GM12801 (cell line): ENCODE data around the gene HCFC1.

Experiments used
- TF ChIP-seq, protein P1 (sequence below): IDR thresholded peaks from one replicate; pipeline ENCODE4 v1.5.1; 2011; ENCODE audit warnings: control low read depth; ENCODE audit not compliant: insufficient read length; ENCODE audit errors: extremely low read depth

HCFC1 gene

DNA sequence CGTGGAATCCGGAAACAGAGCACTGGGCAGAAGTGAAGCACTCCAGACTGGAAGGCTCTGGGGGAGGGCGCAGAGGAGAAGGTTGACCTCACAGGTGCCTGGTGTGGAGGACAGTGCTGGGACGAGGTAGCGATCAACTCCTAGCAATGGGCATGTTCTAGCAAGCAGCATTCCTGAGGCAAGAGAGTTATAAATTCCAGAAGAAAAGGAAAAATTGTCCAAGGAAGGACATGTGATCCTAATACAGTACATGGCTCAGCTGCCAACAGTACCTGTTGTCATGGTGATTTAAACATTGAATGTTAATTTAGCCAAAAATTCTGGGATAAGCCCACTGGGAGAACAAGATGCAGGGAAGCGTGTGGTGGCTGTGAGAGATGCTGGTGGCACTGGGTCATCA, 53.7 kb downstream of the HCFC1 start:
- TF ChIP-seq, protein P1, sequence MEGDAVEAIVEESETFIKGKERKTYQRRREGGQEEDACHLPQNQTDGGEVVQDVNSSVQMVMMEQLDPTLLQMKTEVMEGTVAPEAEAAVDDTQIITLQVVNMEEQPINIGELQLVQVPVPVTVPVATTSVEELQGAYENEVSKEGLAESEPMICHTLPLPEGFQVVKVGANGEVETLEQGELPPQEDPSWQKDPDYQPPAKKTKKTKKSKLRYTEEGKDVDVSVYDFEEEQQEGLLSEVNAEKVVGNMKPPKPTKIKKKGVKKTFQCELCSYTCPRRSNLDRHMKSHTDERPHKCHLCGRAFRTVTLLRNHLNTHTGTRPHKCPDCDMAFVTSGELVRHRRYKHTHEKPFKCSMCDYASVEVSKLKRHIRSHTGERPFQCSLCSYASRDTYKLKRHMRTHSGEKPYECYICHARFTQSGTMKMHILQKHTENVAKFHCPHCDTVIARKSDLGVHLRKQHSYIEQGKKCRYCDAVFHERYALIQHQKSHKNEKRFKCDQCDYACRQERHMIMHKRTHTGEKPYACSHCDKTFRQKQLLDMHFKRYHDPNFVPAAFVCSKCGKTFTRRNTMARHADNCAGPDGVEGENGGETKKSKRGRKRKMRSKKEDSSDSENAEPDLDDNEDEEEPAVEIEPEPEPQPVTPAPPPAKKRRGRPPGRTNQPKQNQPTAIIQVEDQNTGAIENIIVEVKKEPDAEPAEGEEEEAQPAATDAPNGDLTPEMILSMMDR: no peak

DNA sequence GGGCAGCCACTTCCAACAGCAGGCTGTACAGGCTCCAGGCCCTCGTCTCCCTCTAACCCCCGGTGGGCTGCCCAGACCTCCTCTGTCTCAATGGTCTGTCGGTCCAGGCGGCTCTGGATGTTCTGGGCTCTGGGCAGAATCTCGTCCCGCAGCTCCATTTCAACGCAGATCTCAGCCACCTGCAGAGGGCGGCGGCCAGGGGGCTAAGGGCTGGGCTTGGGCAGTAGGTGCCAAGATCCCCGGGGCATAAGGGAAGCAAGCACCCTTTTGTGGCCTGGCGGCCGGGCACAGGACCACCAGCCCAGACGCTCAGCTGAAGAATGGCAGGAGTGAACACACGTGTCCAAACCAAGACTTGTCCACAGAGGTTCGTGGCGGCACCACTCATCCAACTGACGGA, 57.9 kb downstream of the HCFC1 start:
- TF ChIP-seq, protein P1: no peak

DNA sequence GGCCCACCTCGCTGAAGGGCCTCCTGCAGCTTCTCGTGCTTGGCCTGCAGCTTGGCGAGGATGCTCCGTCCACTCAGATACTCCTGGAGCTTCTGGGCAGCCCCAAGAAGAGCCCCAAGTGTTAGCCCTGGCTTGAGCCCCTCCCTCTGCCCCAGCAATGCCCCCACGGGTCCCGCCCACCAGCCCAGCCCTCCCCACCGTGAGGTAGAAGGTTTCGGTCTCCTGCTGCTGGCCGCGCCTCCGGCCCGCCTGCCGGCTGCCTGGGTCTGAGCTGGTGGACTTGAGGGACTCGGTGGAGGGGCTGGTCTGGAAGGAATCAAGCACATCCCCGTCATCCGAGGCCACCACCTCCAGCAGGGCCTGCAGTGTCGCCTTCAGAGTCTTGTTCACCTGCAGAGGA, 58.4 kb downstream of the HCFC1 start:
- TF ChIP-seq, protein P1: no peak

DNA sequence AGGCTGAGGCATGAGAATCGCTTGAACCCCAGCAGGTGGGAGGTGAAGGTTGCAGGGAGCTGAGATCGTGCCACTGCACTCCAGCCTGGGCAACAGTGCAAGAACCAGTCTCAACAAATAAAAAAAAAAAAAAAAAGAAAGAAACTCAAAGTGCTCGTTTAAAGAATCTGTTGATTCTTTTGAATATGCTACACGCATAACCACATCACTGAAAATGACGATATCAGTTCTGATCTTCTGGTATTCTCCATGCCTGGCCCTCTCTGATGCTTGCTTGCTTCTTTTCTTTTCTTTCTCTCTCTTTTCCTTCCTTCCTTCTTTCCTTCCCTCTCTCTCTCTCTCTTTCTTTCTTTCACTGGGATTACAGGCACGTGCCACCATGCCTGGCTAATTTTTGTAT, 59.8 kb downstream of the HCFC1 start:
- TF ChIP-seq, protein P1: no peak

DNA sequence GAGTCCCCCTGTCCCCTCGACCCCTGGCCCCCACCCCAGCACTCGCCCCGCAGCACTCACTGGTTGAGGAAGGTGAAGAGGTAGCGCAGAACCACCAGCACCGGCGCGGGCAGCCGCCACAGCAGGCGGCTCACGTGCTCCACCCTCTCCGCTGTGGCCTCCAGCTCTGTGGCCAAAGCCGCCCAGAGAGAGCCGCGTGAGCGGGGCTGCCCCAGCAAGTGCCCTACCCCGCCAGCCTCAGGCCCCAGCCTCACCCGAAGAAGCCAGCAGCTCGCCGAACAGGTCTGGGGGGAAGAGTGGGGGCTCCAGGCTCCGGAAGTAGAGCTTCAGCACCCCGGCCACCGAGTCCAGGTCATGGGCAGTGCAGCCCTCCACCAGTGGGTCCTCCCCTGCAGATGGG, 61.2 kb downstream of the HCFC1 start:
- TF ChIP-seq, protein P1: no peak

DNA sequence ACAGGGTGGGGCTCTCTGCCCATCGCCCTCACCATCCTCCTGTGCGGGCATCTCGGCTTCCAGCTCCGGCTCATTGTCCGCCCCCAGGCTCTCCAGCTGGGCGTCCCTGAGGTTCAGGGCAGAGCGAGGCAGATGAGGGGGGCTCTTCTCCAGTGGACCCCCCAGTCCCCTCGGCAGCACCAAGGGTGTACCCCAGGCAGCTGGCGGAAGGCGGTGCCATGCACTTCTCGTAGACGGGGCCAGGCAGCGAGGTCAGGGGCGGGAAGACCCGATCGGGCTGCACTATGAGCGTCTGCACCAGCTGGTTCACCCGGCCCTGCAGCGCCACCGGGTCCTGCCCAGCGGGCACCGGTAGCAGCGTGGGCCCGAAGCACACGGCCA, 61.6 kb downstream of the HCFC1 start:
- TF ChIP-seq, protein P1: no peak

DNA sequence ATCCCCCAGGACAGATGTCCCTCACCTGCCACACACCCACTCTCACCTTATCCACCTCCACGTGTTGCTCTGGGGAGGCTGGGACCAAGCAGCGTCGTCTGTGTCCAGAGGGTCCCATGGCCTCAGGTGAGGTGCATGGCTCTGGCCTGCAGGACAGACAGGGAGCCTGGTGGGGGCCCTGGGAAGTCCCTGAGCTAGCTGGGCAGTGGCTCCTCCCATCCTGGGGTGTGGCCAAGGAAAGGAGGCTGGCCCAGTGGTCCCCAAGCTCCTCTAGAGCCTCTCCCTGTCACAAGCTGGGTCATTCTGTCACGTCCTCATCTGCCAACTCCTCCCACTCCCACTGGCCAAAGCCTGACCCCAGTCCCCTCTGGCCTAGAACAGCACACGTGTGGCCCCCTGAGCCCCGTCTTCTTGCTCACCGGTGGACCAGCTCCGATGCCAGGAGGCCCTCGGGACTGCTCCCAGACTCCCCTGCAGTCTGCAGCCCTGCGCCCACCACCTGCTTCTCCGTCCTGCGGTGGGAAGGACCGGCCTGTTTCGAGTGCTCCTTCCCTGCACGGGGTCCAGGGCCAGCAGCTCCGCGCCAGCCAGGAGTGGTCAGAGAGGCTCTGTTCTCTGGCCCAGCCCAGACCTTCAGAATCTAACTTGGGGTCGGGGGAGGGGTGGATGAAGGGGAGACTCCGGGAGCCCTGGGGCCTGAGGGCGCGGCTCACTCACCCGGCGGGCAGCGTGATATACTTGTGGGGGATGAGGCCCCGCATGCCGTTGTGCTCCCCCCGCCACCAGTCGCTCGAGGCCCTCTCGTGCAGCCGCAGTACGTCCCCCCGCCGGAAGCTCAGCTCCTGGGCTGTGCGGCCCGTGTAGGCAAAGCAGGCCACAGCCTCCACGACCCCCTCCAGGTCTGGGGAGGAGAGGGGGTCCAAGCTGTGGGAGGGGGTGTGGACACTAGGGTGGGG, 62.3 kb downstream of the HCFC1 start:
- TF ChIP-seq, protein P1: no peak
